MCF 10A (cell line): ENCODE measurements around the gene BOD1. TPM values are rescaled to one million over a fixed set of nuclear protein-coding genes. Genes with fewer than 3 reads are reported as not detected.

Source experiments
- BruUV-seq: library from RNA; stranded (reverse); fragments of 400-500 nt; replicated peaks from 2 replicates; lab custom pipeline; 2021; lab: Mats Ljungman, UMichigan
- CTCF ChIA-PET: fragments of 300-600 bp; sonication (Branson Sonifier 250); formaldehyde crosslinking; extraction: SDS; loops from one replicate; lab custom pipeline; 2021; ENCODE audit warnings: antibody characterized with exemption, inconsistent platforms; lab: Yijun Ruan, JAX
- POLR2A ChIA-PET: fragments of 300-600, 350-650 bp; sonication (Branson Sonifier 250); formaldehyde crosslinking; extraction: SDS; loops from one replicate; lab custom pipeline; 2020; ENCODE audit warnings: antibody characterized with exemption, inconsistent platforms; lab: Yijun Ruan, JAX
- DNase-seq: peaks from one replicate; pipeline ENCODE4 v3.0.0-alpha.2; 2018; ENCODE audit not compliant: unreplicated experiment
- H3K27ac Mint-ChIP-seq: one replicate; pipeline ENCODE4 v1.8.0; 2022; ENCODE audit warnings: mild to moderate bottlenecking, low read depth, mixed read lengths; ENCODE audit not compliant: unreplicated experiment
- H3K27me3 Mint-ChIP-seq: one replicate; pipeline ENCODE4 v1.8.0; 2022; ENCODE audit warnings: mixed read lengths; ENCODE audit not compliant: insufficient read depth, unreplicated experiment
- H3K36me3 Mint-ChIP-seq: one replicate; pipeline ENCODE4 v1.8.0; 2022; ENCODE audit warnings: mild to moderate bottlenecking, moderate library complexity, mixed read lengths; ENCODE audit not compliant: insufficient read depth, unreplicated experiment
- H3K4me1 Mint-ChIP-seq: one replicate; pipeline ENCODE4 v1.8.0; 2022; ENCODE audit warnings: mixed read lengths; ENCODE audit not compliant: insufficient read depth, unreplicated experiment
- H3K4me3 Mint-ChIP-seq: one replicate; pipeline ENCODE4 v1.8.0; 2022; ENCODE audit warnings: mild to moderate bottlenecking, moderate library complexity, mixed read lengths; ENCODE audit not compliant: unreplicated experiment
- H3K9me3 Mint-ChIP-seq: one replicate; pipeline ENCODE4 v1.8.0; 2022; ENCODE audit warnings: mixed read lengths; ENCODE audit not compliant: unreplicated experiment
- intact Hi-C: fragments of 100-400 bp; cut with micrococcal nuclease; formaldehyde crosslinking; loops from 2 replicates; pipeline ENCODE4 v1.14.1; 2022
- total RNA-seq: library from RNA; stranded (reverse); gene quantifications from 2 replicates; pipeline ENCODE4 v1.2.3, GENCODE V29; 2022
- TF ChIP-seq, protein P1 (sequence below): fragments of 200-600 bp; IDR thresholded peaks from one replicate; pipeline ENCODE4 v1.8.0; 2022; ENCODE audit warnings: antibody characterized with exemption, mild to moderate bottlenecking; ENCODE audit not compliant: unreplicated experiment

BOD1 gene
- total RNA-seq, 1 experiment from 2014 or later, result 139 TPM

DNA sequence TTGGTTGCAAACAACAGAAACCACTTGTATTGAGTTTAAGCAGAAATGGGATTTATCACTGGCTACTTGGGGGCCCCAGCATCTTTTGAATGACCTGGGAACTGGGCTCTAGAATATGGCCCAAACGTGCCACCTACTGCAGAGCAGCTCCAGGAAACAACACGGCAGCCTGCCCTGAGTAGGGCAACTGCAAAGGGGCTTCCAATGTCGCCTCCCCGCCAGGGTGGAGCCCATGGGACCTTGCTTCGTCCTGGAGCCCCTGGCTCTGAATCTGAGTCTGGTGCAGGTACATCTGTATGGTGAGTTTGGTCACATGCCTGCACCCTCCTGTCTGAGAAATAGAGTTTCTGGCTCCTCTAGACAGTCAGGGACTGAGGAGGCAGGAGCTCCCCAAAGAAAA lies 38.6 kb downstream of the BOD1 start:
- TF ChIP-seq, protein P1, sequence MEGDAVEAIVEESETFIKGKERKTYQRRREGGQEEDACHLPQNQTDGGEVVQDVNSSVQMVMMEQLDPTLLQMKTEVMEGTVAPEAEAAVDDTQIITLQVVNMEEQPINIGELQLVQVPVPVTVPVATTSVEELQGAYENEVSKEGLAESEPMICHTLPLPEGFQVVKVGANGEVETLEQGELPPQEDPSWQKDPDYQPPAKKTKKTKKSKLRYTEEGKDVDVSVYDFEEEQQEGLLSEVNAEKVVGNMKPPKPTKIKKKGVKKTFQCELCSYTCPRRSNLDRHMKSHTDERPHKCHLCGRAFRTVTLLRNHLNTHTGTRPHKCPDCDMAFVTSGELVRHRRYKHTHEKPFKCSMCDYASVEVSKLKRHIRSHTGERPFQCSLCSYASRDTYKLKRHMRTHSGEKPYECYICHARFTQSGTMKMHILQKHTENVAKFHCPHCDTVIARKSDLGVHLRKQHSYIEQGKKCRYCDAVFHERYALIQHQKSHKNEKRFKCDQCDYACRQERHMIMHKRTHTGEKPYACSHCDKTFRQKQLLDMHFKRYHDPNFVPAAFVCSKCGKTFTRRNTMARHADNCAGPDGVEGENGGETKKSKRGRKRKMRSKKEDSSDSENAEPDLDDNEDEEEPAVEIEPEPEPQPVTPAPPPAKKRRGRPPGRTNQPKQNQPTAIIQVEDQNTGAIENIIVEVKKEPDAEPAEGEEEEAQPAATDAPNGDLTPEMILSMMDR, result no peak

DNA sequence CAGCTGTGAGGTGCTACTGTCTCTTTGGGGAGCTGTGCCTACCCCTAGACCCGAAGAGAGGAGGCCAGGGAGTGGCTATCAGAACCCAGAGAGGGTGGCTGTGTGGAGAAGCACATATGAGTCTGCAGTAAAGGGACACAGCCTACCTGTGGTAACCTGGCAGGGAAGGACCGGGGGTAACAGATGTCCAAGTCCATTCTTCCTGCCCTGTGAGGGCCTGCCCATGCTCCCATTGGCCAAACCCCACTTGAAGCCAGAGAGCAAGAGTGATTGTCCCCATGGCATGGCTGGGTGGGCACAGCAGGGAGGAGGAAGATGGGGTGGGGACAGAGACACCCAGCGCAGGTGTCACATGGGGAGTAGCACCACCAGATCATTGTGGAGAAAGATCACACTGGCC lies 39.3 kb downstream of the BOD1 start:
- H3K4me1 Mint-ChIP-seq, result peaks cover 12% of the 10 kb centered on the region
- H3K27ac Mint-ChIP-seq, result no peak overlapping the region
- no peak for DNase-seq
- no TSS peak for BruUV-seq
- H3K27me3 Mint-ChIP-seq, result no peaks in the 10 kb centered on the region
- intact Hi-C loops, result loop anchor here (10.0 kb wide), 1 partner anchor 602 kb away; no protein-coding TSS in a partner anchor
- CTCF ChIA-PET, result interaction anchor here (0.6 to 13.8 kb wide), 2 partner anchors 117 to 283 kb away, joined by 5 to 184 read pairs; no protein-coding TSS in a partner anchor
- POLR2A ChIA-PET, result no interaction called here
- no peaks in the 10 kb centered on the region for H3K36me3 Mint-ChIP-seq
- H3K9me3 Mint-ChIP-seq, result peaks cover 11% of the 10 kb centered on the region
- H3K4me3 Mint-ChIP-seq, result no peak overlapping the region
- TF ChIP-seq, protein P1, result no peak

More for the DNA sequence above, 38.6 kb downstream of the BOD1 start:
- no peak overlapping the region for H3K27ac Mint-ChIP-seq
- intact Hi-C loops, result loop anchor here (10.0 kb wide), 1 partner anchor 603 kb away; no protein-coding TSS in a partner anchor
- DNase-seq, result no peak
- no peak overlapping the region for H3K4me3 Mint-ChIP-seq
- H3K36me3 Mint-ChIP-seq, result no peaks in the 10 kb centered on the region
- POLR2A ChIA-PET, result no interaction called here
- peaks cover 11% of the 10 kb centered on the region for H3K9me3 Mint-ChIP-seq
- CTCF ChIA-PET, result interaction anchor here (0.6 to 13.8 kb wide), 3 partner anchors 38 to 284 kb away, joined by 5 to 184 read pairs (median 11); partner anchors contain the start of gene BOD1
- BruUV-seq, result no TSS peak
- H3K4me1 Mint-ChIP-seq, result peaks cover 6% of the 10 kb centered on the region
- no peaks in the 10 kb centered on the region for H3K27me3 Mint-ChIP-seq

DNA sequence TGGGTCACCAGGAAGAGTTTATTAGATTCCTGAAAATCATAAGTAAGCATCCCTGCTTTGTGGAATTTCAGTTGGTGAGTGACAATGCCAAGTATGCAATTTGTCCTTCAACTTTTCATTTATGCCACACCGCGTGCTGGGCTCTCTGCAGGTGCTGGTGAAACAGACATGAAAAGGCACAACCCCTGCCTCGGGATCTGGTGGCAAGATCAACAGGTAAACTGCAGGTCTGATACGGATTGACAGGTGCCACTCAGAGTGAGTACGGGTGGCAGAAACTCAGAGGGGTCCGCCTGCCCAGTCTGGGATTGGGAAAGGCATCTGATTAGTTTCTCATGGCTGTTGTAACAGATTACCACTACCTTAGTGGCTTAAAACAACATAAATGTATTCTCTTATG lies 40.5 kb downstream of the BOD1 start:
- intact Hi-C loops, result loop anchor here (10.0 kb wide), 1 partner anchor 601 kb away; no protein-coding TSS in a partner anchor
- no TSS peak for BruUV-seq

DNA sequence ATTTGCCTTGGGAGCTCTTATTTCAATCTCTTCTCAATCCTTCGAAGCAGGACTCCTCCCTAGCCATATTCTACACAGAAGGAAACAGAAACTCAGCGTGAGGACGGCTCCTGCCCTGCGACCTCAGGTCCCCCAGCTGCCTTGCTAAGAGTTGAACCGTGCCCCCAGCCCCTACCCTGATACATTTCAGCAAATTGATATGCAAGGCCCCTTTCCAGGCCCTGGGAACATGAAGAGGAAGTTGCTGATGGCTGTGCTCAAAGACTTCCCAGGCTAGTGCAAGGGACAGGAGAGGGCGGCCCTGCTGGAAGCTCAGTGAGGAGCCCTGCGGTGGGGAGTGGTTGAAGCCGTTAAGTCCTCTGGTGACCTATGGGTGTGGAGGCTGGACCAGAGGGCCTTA lies 41.5 kb downstream of the BOD1 start:
- intact Hi-C loops, result loop anchor here (5.0 to 10.0 kb wide), 4 partner anchors 178 to 868 kb away; no protein-coding TSS in a partner anchor
- TF ChIP-seq, protein P1, result no peak
- DNase-seq, result no peak
- POLR2A ChIA-PET, result interaction anchor here (2.7 kb wide), 1 partner anchor 248 kb away, joined by 16 read pairs; the partner anchor contains the start of gene STC2
- BruUV-seq, result no TSS peak
- Mint-ChIP-seq H3K27ac (no peak overlapping the region), H3K4me3 (no peak overlapping the region), H3K36me3 (no peaks in the 10 kb centered on the region), H3K9me3 (peaks cover 11% of the 10 kb centered on the region), H3K27me3 (no peaks in the 10 kb centered on the region), H3K4me1 (peaks cover 12% of the 10 kb centered on the region)
- CTCF ChIA-PET, result interaction anchor here (0.5 to 13.8 kb wide), 16 partner anchors 24 to 628 kb away, joined by 3 to 184 read pairs (median 4); no protein-coding TSS in a partner anchor

More for the DNA sequence above, 40.5 kb downstream of the BOD1 start:
- H3K4me3 Mint-ChIP-seq, result no peak overlapping the region
- no peaks in the 10 kb centered on the region for H3K36me3 Mint-ChIP-seq
- TF ChIP-seq, protein P1, result no peak
- POLR2A ChIA-PET, result no interaction called here
- CTCF ChIA-PET, result interaction anchor here (0.5 to 13.8 kb wide), 5 partner anchors 16 to 637 kb away, joined by 3 to 184 read pairs (median 4); no protein-coding TSS in a partner anchor
- no peaks in the 10 kb centered on the region for H3K27me3 Mint-ChIP-seq
- H3K4me1 Mint-ChIP-seq, result peaks cover 12% of the 10 kb centered on the region
- H3K9me3 Mint-ChIP-seq, result peaks cover 11% of the 10 kb centered on the region
- no peak overlapping the region for H3K27ac Mint-ChIP-seq
- no peak for DNase-seq
